GM19467 (cell line): Measurements from ENCODE around the gene KLHL24.
A peak's percentile ranks its signal among the peaks of the same experiment; 100 is the strongest.
"Not testable (repeated sequence)": the region's sequence is repeated elsewhere in the genome, so short reads cannot be mapped to it uniquely, and the experiment has no call there.

Experiments
- ATAC-seq: cut with Tn5 transposase; IDR thresholded peaks from one replicate; pipeline ENCODE4 v1.9.1; 2021; ENCODE audit warnings: mild to moderate bottlenecking, moderate library complexity; ENCODE audit not compliant: unreplicated experiment

KLHL24 gene

GRCh38 chr3:183632725-183633124 is 2.7 kb upstream of the KLHL24 start:
- not testable (repeated sequence) for ATAC-seq

GRCh38 chr3:183634707-183635106 is 716 bp upstream of the KLHL24 start:
- no peak for ATAC-seq

- ATAC-seq = no peak
These were observed 354 bp upstream of the KLHL24 start for GRCh38 chr3:183635107-183635430.

GRCh38 chr3:183636221-183637105 is 1.0 kb downstream of the KLHL24 start:
- peak; percentile 85 for ATAC-seq

- no peak for ATAC-seq
These were observed 1.7 kb downstream of the KLHL24 start for GRCh38 chr3:183637106-183637486.

- not testable (repeated sequence) for ATAC-seq
These were observed 2.2 kb downstream of the KLHL24 start for GRCh38 chr3:183637633-183638032.

GRCh38 chr3:183638101-183638852 is 2.9 kb downstream of the KLHL24 start:
- ATAC-seq = no peak

- not testable (repeated sequence) for ATAC-seq
These were observed 5.2 kb downstream of the KLHL24 start for GRCh38 chr3:183640635-183641034.

GRCh38 chr3:183641882-183642281 is 6.5 kb downstream of the KLHL24 start:
- no peak for ATAC-seq

- ATAC-seq = no peak
These were observed 8.8 kb downstream of the KLHL24 start for GRCh38 chr3:183644244-183644643.

- no peak for ATAC-seq
These were observed 9.8 kb downstream of the KLHL24 start for GRCh38 chr3:183645254-183645653.

GRCh38 chr3:183650554-183650953 is 15.1 kb downstream of the KLHL24 start:
- ATAC-seq = no peak

- no peak for ATAC-seq
These were observed 18.0 kb downstream of the KLHL24 start for GRCh38 chr3:183653209-183654064.

GRCh38 chr3:183654727-183655126 is 19.3 kb downstream of the KLHL24 start:
- no peak for ATAC-seq

- no peak for ATAC-seq
These were observed 26.7 kb downstream of the KLHL24 start for GRCh38 chr3:183662099-183662498.

GRCh38 chr3:183664913-183665381 is 29.5 kb downstream of the KLHL24 start:
- no peak for ATAC-seq

- no peak for ATAC-seq
These were observed 44.6 kb downstream of the KLHL24 start for GRCh38 chr3:183680061-183680460.

GRCh38 chr3:183687705-183688104 is 52.3 kb downstream of the KLHL24 start:
- no peak for ATAC-seq

GRCh38 chr3:183688874-183689273 is 53.5 kb downstream of the KLHL24 start:
- ATAC-seq = no peak

GRCh38 chr3:183689621-183690020 is 54.2 kb downstream of the KLHL24 start:
- ATAC-seq = not testable (repeated sequence)

- ATAC-seq = no peak
These were observed 55.1 kb downstream of the KLHL24 start for GRCh38 chr3:183690402-183690995.
